Common myeloid progenitor, CD34-positive (primary cell): ENCODE measurements around the gene MYLK4.
A peak's percentile ranks its signal among the peaks of the same experiment; 100 is the strongest.

Experiments
- CTCF ChIA-PET: fragments of 350-600 bp; sonication (Branson Sonifier 250); formaldehyde crosslinking; loops from one replicate; lab custom pipeline; 2021; ENCODE audit warnings: antibody characterized with exemption; lab: Charles Lee
- POLR2A ChIA-PET: fragments of 350-600 bp; sonication (Branson Sonifier 250); formaldehyde crosslinking; loops from one replicate; lab custom pipeline; 2021; ENCODE audit warnings: antibody characterized with exemption; lab: Charles Lee
- DNase-seq, 3 donors: peaks; one replicate each; pipeline versions ENCODE4 v3.0.0 to v3.0.0-alpha.2; 2013
- H3K27ac ChIP-seq, 2 experiments: 1 replicate in 1 of 2; 2 replicates in 1 of 2; pipeline ENCODE4 v1.7.0; 2013; ENCODE audit warnings: inconsistent platforms in 2 of 2, low read length in 2 of 2, mild to moderate bottlenecking in 2 of 2, low read depth in 1 of 2, moderate library complexity in 1 of 2; ENCODE audit not compliant: severe bottlenecking in 2 of 2, insufficient read depth in 1 of 2, poor library complexity in 1 of 2
- H3K27me3 ChIP-seq, 5 experiments: replicated peaks in 2 of 5; 1 replicate in 3 of 5; 2 replicates in 2 of 5; pipeline versions ENCODE4 v1.6.1 to v1.7.0; 2013; ENCODE audit warnings: low read length in 4 of 5, mild to moderate bottlenecking in 2 of 5, moderate library complexity in 2 of 5, inconsistent platforms in 1 of 5; ENCODE audit not compliant: insufficient read depth in 5 of 5, control insufficient read depth in 4 of 5
- H3K36me3 ChIP-seq, 4 experiments: 1 replicate in 2 of 4; 2 replicates in 2 of 4; pipeline versions ENCODE4 v1.6.1 to v1.7.0; 2013; ENCODE audit warnings: low read length in 3 of 4, control low read depth in 1 of 4, mild to moderate bottlenecking in 1 of 4; ENCODE audit not compliant: control insufficient read depth in 4 of 4, insufficient read depth in 4 of 4
- H3K4me1 ChIP-seq, 4 experiments: 1 replicate in 3 of 4; 2 replicates in 1 of 4; pipeline versions ENCODE4 v1.6.1 to v1.7.1; 2013; ENCODE audit warnings: low read length in 3 of 4, mild to moderate bottlenecking in 3 of 4, control low read depth in 1 of 4, inconsistent platforms in 1 of 4, moderate library complexity in 1 of 4; ENCODE audit not compliant: control insufficient read depth in 4 of 4, insufficient read depth in 4 of 4; ENCODE audit errors: control extremely low read depth in 1 of 4
- H3K4me3 ChIP-seq, 7 experiments: 1 replicate in 4 of 7; 2 replicates in 3 of 7; pipeline versions ENCODE4 v1.5.1 to v1.7.0; 2013; ENCODE audit warnings: mild to moderate bottlenecking in 7 of 7, low read length in 6 of 7, moderate library complexity in 6 of 7, inconsistent platforms in 2 of 7, low read depth in 2 of 7, control low read depth in 1 of 7; ENCODE audit not compliant: insufficient read depth in 4 of 7, control insufficient read depth in 1 of 7; ENCODE audit errors: extremely low read depth in 1 of 7
- H3K9me3 ChIP-seq, 5 experiments: 1 replicate in 4 of 5; 2 replicates in 1 of 5; pipeline versions ENCODE4 v1.6.1 to v1.7.1; 2013; ENCODE audit warnings: low read length in 4 of 5, mild to moderate bottlenecking in 2 of 5, inconsistent platforms in 1 of 5, low read depth in 1 of 5, moderate library complexity in 1 of 5; ENCODE audit not compliant: control insufficient read depth in 4 of 5, insufficient read depth in 2 of 5; ENCODE audit errors: control extremely low read depth in 1 of 5
- WGBS: methylation state at CpG from one replicate; pipeline ENCODE4 v1.1.5; 2013; ENCODE audit not compliant: insufficient coverage; 5-methylcytosine and 5-hydroxymethylcytosine counted together

Gene MYLK4

GRCh38 chr6:2677080-2677593 is 73.6 kb downstream of the MYLK4 start:
- no peak for DNase-seq
- H3K27ac ChIP-seq, result no peak overlapping the region
- no CpG with 5 or more reads among the region's 4 CpGs for WGBS
- H3K4me3 ChIP-seq, result no peak overlapping the region
- peaks cover 0 to 2% (median 0%) of the 10 kb centered on the region in 4 experiments for H3K36me3 ChIP-seq
- H3K27me3 ChIP-seq, result no peaks in the 10 kb centered on the region
- ChIA-PET POLR2A (no interaction called here), CTCF (no interaction called here)
- no peaks in the 10 kb centered on the region for H3K9me3 ChIP-seq
- H3K4me1 ChIP-seq, result peaks cover 3 to 7% (median 6%) of the 10 kb centered on the region in 4 experiments

- no peak for DNase-seq
- ChIA-PET CTCF (no interaction called here), POLR2A (no interaction called here)
- Histone ChIP-seq H3K4me3 (no peak overlapping the region), H3K9me3 (no peaks in the 10 kb centered on the region), H3K27ac (no peak overlapping the region), H3K4me1 (no peaks in the 10 kb centered on the region), H3K36me3 (peaks cover 0 to 2% (median 0%) of the 10 kb centered on the region in 4 experiments), H3K27me3 (no peaks in the 10 kb centered on the region)
- no CpG with 5 or more reads among the region's 2 CpGs for WGBS
Measured at GRCh38 chr6:2676048-2676447, 74.7 kb downstream of the MYLK4 start.

GRCh38 chr6:2674857-2675256 is 75.9 kb downstream of the MYLK4 start:
- no peaks in the 10 kb centered on the region for H3K27me3 ChIP-seq
- H3K4me1 ChIP-seq, result no peaks in the 10 kb centered on the region
- ChIA-PET CTCF (interaction anchor here (1.9 kb wide), 1 partner anchor 9 kb away, joined by 4 read pairs; no protein-coding TSS in a partner anchor), POLR2A (no interaction called here)
- no peak overlapping the region for H3K4me3 ChIP-seq
- DNase-seq, result peak in 2 of 3 donors; percentile 45 to 61
- 75% methylated on average over 6 of the region's 6 CpGs for WGBS
- no peak overlapping the region for H3K27ac ChIP-seq
- no peaks in the 10 kb centered on the region for H3K9me3 ChIP-seq
- peaks cover 0 to 2% (median 0%) of the 10 kb centered on the region in 4 experiments for H3K36me3 ChIP-seq

GRCh38 chr6:2669067-2669700 is 81.5 kb downstream of the MYLK4 start:
- no peak overlapping the region for H3K4me3 ChIP-seq
- peaks cover 0 to 4% (median 0%) of the 10 kb centered on the region in 4 experiments for H3K36me3 ChIP-seq
- DNase-seq, result no peak
- no peak overlapping the region for H3K27ac ChIP-seq
- H3K9me3 ChIP-seq, result no peaks in the 10 kb centered on the region
- ChIA-PET CTCF (no interaction called here), POLR2A (no interaction called here)
- H3K27me3 ChIP-seq, result no peaks in the 10 kb centered on the region
- H3K4me1 ChIP-seq, result peaks cover 0 to 5% (median 0%) of the 10 kb centered on the region in 4 experiments
- WGBS, result 84% methylated on average over 8 of the region's 12 CpGs

- CTCF ChIA-PET, result interaction anchor here (1.9 kb wide), 1 partner anchor 15 kb away, joined by 4 read pairs; no protein-coding TSS in a partner anchor
- Histone ChIP-seq H3K36me3 (peaks cover 0 to 4% (median 0%) of the 10 kb centered on the region in 4 experiments), H3K27ac (no peak overlapping the region), H3K4me1 (peaks cover 0 to 9% (median 4%) of the 10 kb centered on the region in 4 experiments), H3K9me3 (peaks cover 0 to 6% (median 0%) of the 10 kb centered on the region in 5 experiments), H3K27me3 (no peaks in the 10 kb centered on the region), H3K4me3 (no peak overlapping the region)
- DNase-seq, result no peak
- 92% methylated on average over 6 of the region's 7 CpGs for WGBS
- POLR2A ChIA-PET, result no interaction called here
Measured at GRCh38 chr6:2667617-2668016, 83.1 kb downstream of the MYLK4 start.

- no peak for DNase-seq
- POLR2A ChIA-PET, result no interaction called here
- H3K36me3 ChIP-seq, result peaks cover 0 to 4% (median 0%) of the 10 kb centered on the region in 4 experiments
- no peaks in the 10 kb centered on the region for H3K27me3 ChIP-seq
- 100% methylated on average over 6 of the region's 6 CpGs for WGBS
- H3K4me1 ChIP-seq, result peaks cover 0 to 9% (median 4%) of the 10 kb centered on the region in 4 experiments
- no peak overlapping the region for H3K4me3 ChIP-seq
- H3K27ac ChIP-seq, result no peak overlapping the region
- peaks cover 0 to 11% (median 0%) of the 10 kb centered on the region in 5 experiments for H3K9me3 ChIP-seq
- CTCF ChIA-PET, result interaction anchor here (1.9 kb wide), 1 partner anchor 16 kb away, joined by 4 read pairs; no protein-coding TSS in a partner anchor
Measured at GRCh38 chr6:2666906-2667575, 83.7 kb downstream of the MYLK4 start.
